Thyroid gland (tissue), 4 donors: ENCODE results near the gene PIK3R6.

Experiments
- POLR2A ChIP-seq, 2 donors: fragments of 450-650 bp; IDR thresholded peaks; one replicate each; pipeline ENCODE4 v1.6.1; 2017; ENCODE audit warnings: antibody characterized with exemption in 2 of 2, mild to moderate bottlenecking in 2 of 2, moderate library complexity in 1 of 2
- TF ChIP-seq, protein P1 (sequence below), 6 experiments: fragments of 200-600 bp in 3 of 6; fragments of 450-650 bp in 3 of 6; sonication (generic) in 3 of 6; IDR thresholded peaks; one replicate each; pipeline ENCODE4 v1.5.1; 2016 to 2019; ENCODE audit warnings: antibody characterized with exemption in 6 of 6, mild to moderate bottlenecking in 2 of 6, inconsistent platforms in 1 of 6, moderate library complexity in 1 of 6

DNA sequence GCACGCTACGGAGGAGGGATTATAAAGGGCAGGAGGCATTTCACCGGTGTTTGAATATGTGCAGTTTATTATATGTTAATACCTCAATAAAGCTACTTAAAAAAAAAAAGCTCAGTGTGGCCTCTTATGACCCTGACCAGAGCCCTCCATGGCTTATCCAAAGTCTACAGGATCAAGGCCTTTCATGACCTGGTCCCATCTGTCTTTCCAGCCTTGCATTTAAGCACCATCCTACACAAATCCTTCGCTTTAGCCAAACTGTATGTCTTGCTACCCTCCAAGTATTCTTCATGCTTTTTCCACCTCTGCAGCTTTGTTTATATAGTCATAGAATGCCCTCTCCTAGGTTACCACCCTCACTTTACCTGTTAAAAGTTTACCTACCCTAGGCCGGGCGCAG is 74.8 kb downstream of the PIK3R6 start:
- no peak for TF ChIP-seq POLR2A (IDR thresholded peaks at IDR 0.05)
- TF ChIP-seq, protein P1, sequence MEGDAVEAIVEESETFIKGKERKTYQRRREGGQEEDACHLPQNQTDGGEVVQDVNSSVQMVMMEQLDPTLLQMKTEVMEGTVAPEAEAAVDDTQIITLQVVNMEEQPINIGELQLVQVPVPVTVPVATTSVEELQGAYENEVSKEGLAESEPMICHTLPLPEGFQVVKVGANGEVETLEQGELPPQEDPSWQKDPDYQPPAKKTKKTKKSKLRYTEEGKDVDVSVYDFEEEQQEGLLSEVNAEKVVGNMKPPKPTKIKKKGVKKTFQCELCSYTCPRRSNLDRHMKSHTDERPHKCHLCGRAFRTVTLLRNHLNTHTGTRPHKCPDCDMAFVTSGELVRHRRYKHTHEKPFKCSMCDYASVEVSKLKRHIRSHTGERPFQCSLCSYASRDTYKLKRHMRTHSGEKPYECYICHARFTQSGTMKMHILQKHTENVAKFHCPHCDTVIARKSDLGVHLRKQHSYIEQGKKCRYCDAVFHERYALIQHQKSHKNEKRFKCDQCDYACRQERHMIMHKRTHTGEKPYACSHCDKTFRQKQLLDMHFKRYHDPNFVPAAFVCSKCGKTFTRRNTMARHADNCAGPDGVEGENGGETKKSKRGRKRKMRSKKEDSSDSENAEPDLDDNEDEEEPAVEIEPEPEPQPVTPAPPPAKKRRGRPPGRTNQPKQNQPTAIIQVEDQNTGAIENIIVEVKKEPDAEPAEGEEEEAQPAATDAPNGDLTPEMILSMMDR (IDR thresholded peaks at IDR 0.05), result no peak
